H9 (cell line): ENCODE data around the gene IQCF6. TPM values are rescaled to one million over a fixed set of nuclear protein-coding genes. Genes with fewer than 3 reads are reported as not detected.
A peak's percentile ranks its signal among the peaks of the same experiment; 100 is the strongest.

Experiments
- DNase-seq: peaks from one replicate; pipeline ENCODE4 v3.0.0-alpha.2; 2017
- H2AFZ ChIP-seq: one replicate; pipeline ENCODE4 v1.6.1; 2013; ENCODE audit warnings: mild to moderate bottlenecking, low read length, control low read depth, moderate library complexity
- H2AK5ac ChIP-seq: 2 replicates; pipeline ENCODE4 v1.6.1; 2013; ENCODE audit warnings: low read length, control low read depth, mixed read lengths; ENCODE audit not compliant: insufficient read length
- H2BK120ac ChIP-seq: one replicate; pipeline ENCODE4 v1.6.1; 2013; ENCODE audit warnings: low read depth, mild to moderate bottlenecking, low read length, control low read depth, inconsistent platforms; ENCODE audit not compliant: poor library complexity, severe bottlenecking
- H2BK12ac ChIP-seq: 2 replicates; pipeline ENCODE4 v1.6.1; 2013; ENCODE audit warnings: low read length, control low read depth, mixed read lengths, low read depth; ENCODE audit not compliant: insufficient read length
- H2BK15ac ChIP-seq: 2 replicates; pipeline ENCODE4 v1.6.1; 2013; ENCODE audit warnings: low read depth, low read length, control low read depth
- H2BK20ac ChIP-seq: one replicate; pipeline ENCODE4 v1.6.1; 2013; ENCODE audit warnings: low read depth, mild to moderate bottlenecking, low read length, control low read depth, inconsistent platforms; ENCODE audit not compliant: poor library complexity, severe bottlenecking
- H2BK5ac ChIP-seq: 2 replicates; pipeline ENCODE4 v1.6.1; 2013; ENCODE audit warnings: low read length, control low read depth, mixed read lengths; ENCODE audit not compliant: insufficient read length
- H3K14ac ChIP-seq: 2 replicates; pipeline ENCODE4 v1.6.1; 2013; ENCODE audit warnings: low read length, control low read depth; ENCODE audit not compliant: insufficient read depth
- H3K18ac ChIP-seq: 2 replicates; pipeline ENCODE4 v1.6.1; 2013; ENCODE audit warnings: low read depth, mild to moderate bottlenecking, mixed read lengths, low read length, control low read depth; ENCODE audit not compliant: insufficient read length
- H3K23ac ChIP-seq: 2 replicates; pipeline ENCODE4 v1.6.1; 2013; ENCODE audit warnings: low read length, control low read depth, mixed read lengths, low read depth; ENCODE audit not compliant: insufficient read length
- H3K23me2 ChIP-seq: 2 replicates; pipeline ENCODE4 v1.6.1; 2013; ENCODE audit warnings: low read depth, mild to moderate bottlenecking, mixed read lengths, low read length, control low read depth; ENCODE audit not compliant: insufficient read length, poor library complexity, severe bottlenecking
- H3K27ac ChIP-seq: 2 replicates; pipeline ENCODE4 v1.5.1; 2013; ENCODE audit warnings: low read length, control low read depth, mixed read lengths, low read depth; ENCODE audit not compliant: insufficient read length
- H3K27me3 ChIP-seq: 2 replicates; pipeline ENCODE4 v1.6.1; 2013; ENCODE audit warnings: low read length, control low read depth, inconsistent platforms; ENCODE audit not compliant: insufficient read depth
- H3K4ac ChIP-seq: 2 replicates; pipeline ENCODE4 v1.6.1; 2013; ENCODE audit warnings: low read depth, mild to moderate bottlenecking, control low read depth, inconsistent platforms, low read length, moderate library complexity
- H3K4me1 ChIP-seq: 2 replicates; pipeline ENCODE4 v1.6.1; 2013; ENCODE audit warnings: low read length, control low read depth, inconsistent platforms; ENCODE audit not compliant: insufficient read depth
- H3K4me2 ChIP-seq: 2 replicates; pipeline ENCODE4 v1.6.1; 2013; ENCODE audit warnings: low read length, control low read depth, mixed read lengths; ENCODE audit not compliant: insufficient read length, insufficient read depth
- H3K56ac ChIP-seq: 2 replicates; pipeline ENCODE4 v1.6.1; 2013; ENCODE audit warnings: low read depth, mild to moderate bottlenecking, mixed read lengths, low read length, control low read depth; ENCODE audit not compliant: insufficient read length
- H3K79me1 ChIP-seq: 2 replicates; pipeline ENCODE4 v1.6.1; 2013; ENCODE audit warnings: low read depth, mild to moderate bottlenecking, moderate library complexity, low read length, control low read depth, inconsistent platforms; ENCODE audit not compliant: insufficient read depth, poor library complexity, severe bottlenecking
- H3K79me2 ChIP-seq: 2 replicates; pipeline ENCODE4 v1.6.1; 2013; ENCODE audit warnings: low read length, control low read depth, inconsistent platforms; ENCODE audit not compliant: insufficient read depth
- H3K9ac ChIP-seq: 2 replicates; pipeline ENCODE4 v1.6.1; 2013; ENCODE audit warnings: low read length, control low read depth, mixed read lengths; ENCODE audit not compliant: insufficient read length; ENCODE audit errors: extremely low read depth
- H3K9me3 ChIP-seq: one replicate; pipeline ENCODE4 v1.6.1; 2013; ENCODE audit warnings: low read depth, low read length, inconsistent platforms; ENCODE audit not compliant: control insufficient read depth
- H3T11ph ChIP-seq: one replicate; pipeline ENCODE4 v1.6.1; 2013; ENCODE audit warnings: mild to moderate bottlenecking, low read length, control low read depth, inconsistent platforms
- H4K20me1 ChIP-seq: one replicate; pipeline ENCODE4 v1.6.1; 2013; ENCODE audit not compliant: control insufficient read depth, insufficient read length, insufficient read depth
- H4K5ac ChIP-seq: 2 replicates; pipeline ENCODE4 v1.6.1; 2013; ENCODE audit warnings: low read depth, mild to moderate bottlenecking, mixed read lengths, low read length, control low read depth; ENCODE audit not compliant: insufficient read length
- H4K8ac ChIP-seq: replicated peaks from 2 replicates; pipeline ENCODE4 v1.6.1; 2013; ENCODE audit warnings: low read length, control low read depth, mixed read lengths, low read depth; ENCODE audit not compliant: insufficient read length
- H4K91ac ChIP-seq: 2 replicates; pipeline ENCODE4 v1.6.1; 2013; ENCODE audit warnings: low read depth, mild to moderate bottlenecking, moderate library complexity, mixed read lengths, low read length, control low read depth; ENCODE audit not compliant: insufficient read length
- H3K27ac Mint-ChIP-seq, 3 experiments: 2 replicates in 2 of 3; 3 replicates in 1 of 3; pipeline ENCODE4 v1.8.0; 2020 to 2021; ENCODE audit warnings: mixed read lengths in 3 of 3, mild to moderate bottlenecking in 1 of 3, moderate library complexity in 1 of 3
- H3K27me3 Mint-ChIP-seq: 2 replicates; pipeline ENCODE4 v1.8.0; 2021; ENCODE audit warnings: low read depth, mild to moderate bottlenecking, moderate library complexity, mixed read lengths
- H3K36me3 Mint-ChIP-seq, 3 experiments: 2 replicates in 2 of 3; 3 replicates in 1 of 3; pipeline ENCODE4 v1.8.0; 2020 to 2021; ENCODE audit warnings: low read depth in 3 of 3, mixed read lengths in 3 of 3; ENCODE audit not compliant: insufficient read depth in 1 of 3
- H3K4me1 Mint-ChIP-seq, 2 experiments: 2 replicates each; pipeline ENCODE4 v1.8.0; 2020; ENCODE audit warnings: mixed read lengths in 2 of 2
- H3K4me3 Mint-ChIP-seq, 2 experiments: 2 replicates in 1 of 2; 3 replicates in 1 of 2; pipeline ENCODE4 v1.8.0; 2020 to 2021; ENCODE audit warnings: mild to moderate bottlenecking in 2 of 2, mixed read lengths in 2 of 2, moderate library complexity in 1 of 2
- H3K9me3 Mint-ChIP-seq, 2 experiments: 2 replicates in 1 of 2; 3 replicates in 1 of 2; pipeline ENCODE4 v1.8.0; 2020; ENCODE audit warnings: mild to moderate bottlenecking in 2 of 2, mixed read lengths in 2 of 2, moderate library complexity in 1 of 2
- CTCF ChIP-seq: fragments of 200-600 bp; sonication (generic); conservative IDR thresholded peaks from 3 replicates; pipeline ENCODE4 v1.8.0; 2021; ENCODE audit warnings: antibody characterized with exemption, mild to moderate bottlenecking
- WGBS: extraction: QIAGEN DNeasy Blood & Tissue Kit; methylation state at CpG from one replicate; pipeline ENCODE4 v1.1.7; 2013; ENCODE audit warnings: missing lambda C conversion rate, low lambda C conversion rate, mixed read lengths; ENCODE audit not compliant: insufficient read length; ENCODE audit errors: extremely low coverage; 5-methylcytosine and 5-hydroxymethylcytosine counted together
- total RNA-seq: library from RNA; stranded (reverse); gene quantifications from 2 replicates; pipeline ENCODE4 v1.2.1, GENCODE V29; 2021

Gene IQCF6
- total RNA-seq, 1 experiment from 2014 or later = not detected

GRCh38 chr3:51799879-51800749 is 21.1 kb upstream of the IQCF6 start:
- Histone ChIP-seq H3K79me2 (no peaks in the 10 kb centered on the region), H3K23ac (no peak overlapping the region), H4K91ac (no peak overlapping the region), H3K27ac (no peak overlapping the region), H3K4me1 (peaks cover 5% of the 10 kb centered on the region; the same call in 1 of the 2 replicates), H3K9ac (no peak overlapping the region), H4K20me1 (no peaks in the 10 kb centered on the region), H2BK20ac (no peak overlapping the region), H2BK15ac (no peak overlapping the region), H3K23me2 (no peaks in the 10 kb centered on the region), H2BK120ac (no peak overlapping the region), H3K18ac (no peak overlapping the region), H3K4me2 (no peak overlapping the region), H3K9me3 (no peaks in the 10 kb centered on the region), H3K14ac (no peak overlapping the region), H2BK12ac (no peak overlapping the region), H2BK5ac (no peak overlapping the region), H3K4ac (no peak overlapping the region), H2AFZ (no peak overlapping the region), H4K5ac (no peak overlapping the region), H4K8ac (no peak overlapping the region), H3K27me3 (no peaks in the 10 kb centered on the region), H3K79me1 (no peaks in the 10 kb centered on the region), H3T11ph (no peak overlapping the region), H3K56ac (no peak overlapping the region), H2AK5ac (no peak overlapping the region)
- Mint-ChIP-seq H3K27me3 (peaks cover 2% of the 10 kb centered on the region; the same call in 1 of the 2 replicates), H3K9me3 (no peaks in the 10 kb centered on the region; a peak in 1 of 5 replicates), H3K36me3 (no peaks in the 10 kb centered on the region), H3K4me3 (no peak overlapping the region), H3K4me1 (peaks cover 68 to 73% of the 10 kb centered on the region in 2 experiments), H3K27ac (peak overlapping the region in 1 of 3 experiments; percentile 5; a peak in 2 of 7 replicates)
- DNase-seq = no peak
- TF ChIP-seq CTCF = peak; percentile 87
- WGBS = no CpG with 5 or more reads among the region's 3 CpGs
